Stimulated activated CD8-positive, alpha-beta memory T cell treated with anti-CD3 and anti-CD28 coated beads, Interleukin-12 subunit alpha, Interleukin-12 subunit beta, amount 100 ng/mL, for 24 hours (primary cell): ENCODE measurements around the gene SDHD.

Experiments used
- DNase-seq: peaks from one replicate; pipeline ENCODE4 v3.0.0-alpha.2; 2020; ENCODE audit errors: extremely low read depth

SDHD gene

DNA sequence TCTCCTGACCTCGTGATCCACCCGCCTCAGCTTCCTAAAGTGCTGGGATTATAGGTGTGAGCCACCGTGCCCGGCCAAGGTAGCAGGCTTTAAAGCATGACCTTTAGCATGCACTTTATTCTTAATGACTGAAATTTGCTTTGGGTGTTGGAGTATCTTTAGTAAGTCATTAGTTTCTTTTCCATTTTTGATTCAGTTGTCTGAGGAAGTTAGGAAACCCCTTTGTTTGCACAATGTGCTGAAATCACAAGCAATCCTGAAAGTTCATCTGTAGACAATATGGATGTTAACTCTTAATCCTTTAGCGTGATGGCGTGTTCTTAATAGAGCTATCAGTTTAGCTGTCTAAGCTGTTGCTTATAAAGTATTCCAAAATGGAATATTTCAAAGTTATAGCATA is 16.8 kb downstream of the SDHD start:
- no peak for DNase-seq

- DNase-seq = no peak
These were observed 19.4 kb downstream of the SDHD start for GRCh38 chr11:112106070-112106469.

DNA sequence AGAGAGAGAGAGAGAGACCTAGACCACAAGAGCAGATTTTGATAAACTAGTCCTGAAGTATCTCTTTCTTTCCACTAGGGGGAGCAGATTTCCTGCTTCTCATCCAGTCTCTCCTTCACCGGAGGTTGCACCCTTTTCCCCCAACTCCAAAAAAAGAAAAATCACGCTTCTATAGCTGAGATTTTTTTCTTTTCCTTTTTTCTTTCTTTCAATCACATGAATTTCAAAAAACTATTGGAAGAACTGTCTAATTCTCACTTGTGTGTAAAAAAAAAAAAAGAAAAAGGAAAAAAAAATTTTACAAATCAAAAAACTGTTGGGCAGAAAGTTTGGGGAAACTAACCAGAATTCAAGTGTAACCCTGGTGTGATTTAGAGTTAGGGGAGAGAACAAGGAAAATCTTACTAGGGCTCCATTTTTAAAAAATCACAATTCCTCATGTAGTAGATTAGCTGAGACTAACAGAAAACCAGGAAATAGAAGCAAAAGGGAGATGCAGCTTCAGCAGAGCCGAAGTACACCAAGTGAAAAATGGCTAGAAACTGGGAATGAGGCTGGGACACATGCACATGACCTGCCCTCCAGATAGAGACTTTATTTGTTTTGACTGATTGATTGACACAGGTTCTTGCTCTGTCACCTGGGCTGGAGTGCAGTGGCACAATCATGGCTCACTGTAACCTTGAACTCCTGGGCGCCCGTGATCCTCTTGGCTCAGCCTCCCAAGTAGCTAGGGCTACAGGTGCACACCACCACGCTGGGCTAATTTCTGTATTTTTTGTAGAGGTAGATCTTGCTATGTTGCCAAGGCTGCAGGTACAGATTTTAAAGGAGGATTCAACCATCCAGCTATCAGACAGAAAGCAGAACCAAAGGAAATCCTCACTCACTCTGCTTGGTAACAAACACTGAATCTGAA is 27.1 kb downstream of the SDHD start:
- DNase-seq = no peak

- no peak for DNase-seq
These were observed 27.8 kb downstream of the SDHD start for GRCh38 chr11:112114460-112114859.

DNA sequence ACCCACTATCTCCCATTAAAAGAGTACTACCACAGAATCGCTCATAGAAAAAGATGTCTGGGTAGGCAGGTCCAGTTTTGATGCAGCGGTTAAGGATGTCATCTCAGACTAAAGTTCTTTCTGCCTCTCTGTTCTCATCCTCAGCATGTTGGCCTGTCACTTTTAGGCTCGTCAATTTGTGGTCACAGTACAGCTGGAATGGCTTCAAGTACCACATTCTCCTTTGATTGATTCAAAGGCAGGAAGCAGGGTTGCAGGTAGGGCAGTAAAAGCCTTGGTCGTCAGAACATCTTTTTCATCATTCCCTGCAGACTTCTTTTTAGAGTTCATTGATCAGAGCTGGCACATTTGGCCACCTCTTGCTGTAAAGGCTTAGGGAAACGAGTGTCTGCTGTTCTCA is 28.7 kb downstream of the SDHD start:
- DNase-seq = no peak

GRCh38 chr11:112118176-112118575 is 31.5 kb downstream of the SDHD start:
- DNase-seq = no peak

GRCh38 chr11:112121981-112122615 is 35.4 kb downstream of the SDHD start:
- DNase-seq = no peak

DNA sequence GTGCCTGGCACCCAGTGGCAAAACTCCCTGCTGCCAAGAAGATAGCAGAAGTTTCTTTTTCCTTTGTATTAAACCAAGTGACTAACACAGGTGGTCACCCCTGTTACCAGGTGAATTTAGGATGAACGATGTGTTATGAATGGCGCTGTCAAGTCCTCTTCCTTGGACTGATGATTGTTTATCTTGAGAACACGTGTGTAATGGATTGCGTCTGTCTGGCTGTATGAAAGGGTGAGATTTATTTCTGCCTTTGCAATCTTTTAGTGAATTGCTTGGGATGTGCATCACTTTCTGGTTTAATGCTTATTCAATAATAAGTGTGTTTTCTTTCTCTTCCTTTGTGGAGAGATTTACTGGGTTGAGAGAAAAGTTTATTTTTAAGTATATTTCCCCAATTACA is 36.5 kb downstream of the SDHD start:
- no peak for DNase-seq

- DNase-seq = no peak
These were observed 40.4 kb downstream of the SDHD start for GRCh38 chr11:112127056-112127455.

DNA sequence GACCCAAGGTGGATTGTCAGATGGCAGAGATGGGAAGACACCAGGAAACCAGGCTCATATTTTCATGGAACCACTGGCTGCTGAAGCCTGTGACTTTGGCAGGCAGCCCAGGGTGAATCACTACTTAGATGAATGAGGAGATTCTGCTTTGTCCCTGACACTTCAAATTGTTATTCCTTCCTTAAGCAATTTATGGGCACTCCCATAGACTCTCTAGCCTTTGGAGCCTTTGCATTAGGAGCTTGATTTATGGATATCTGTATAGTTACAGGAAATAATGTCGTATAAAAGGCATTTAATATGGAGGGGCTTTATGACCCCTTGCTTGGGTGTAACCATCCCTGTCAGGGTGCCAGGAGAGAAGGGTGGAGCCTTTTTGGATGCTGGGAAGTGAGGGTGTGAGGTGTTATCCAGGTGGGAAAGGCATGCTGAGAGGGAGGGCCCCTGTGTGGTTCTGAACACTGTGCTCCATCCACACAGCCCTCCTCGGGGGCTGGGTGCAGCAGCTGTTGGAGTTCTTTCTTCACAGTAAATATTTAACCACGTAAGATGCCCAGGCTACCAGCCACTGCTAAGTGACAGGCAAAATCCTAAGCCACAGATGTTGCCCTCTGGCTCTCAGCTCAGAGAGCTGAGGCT is 41.9 kb downstream of the SDHD start:
- DNase-seq = no peak

DNA sequence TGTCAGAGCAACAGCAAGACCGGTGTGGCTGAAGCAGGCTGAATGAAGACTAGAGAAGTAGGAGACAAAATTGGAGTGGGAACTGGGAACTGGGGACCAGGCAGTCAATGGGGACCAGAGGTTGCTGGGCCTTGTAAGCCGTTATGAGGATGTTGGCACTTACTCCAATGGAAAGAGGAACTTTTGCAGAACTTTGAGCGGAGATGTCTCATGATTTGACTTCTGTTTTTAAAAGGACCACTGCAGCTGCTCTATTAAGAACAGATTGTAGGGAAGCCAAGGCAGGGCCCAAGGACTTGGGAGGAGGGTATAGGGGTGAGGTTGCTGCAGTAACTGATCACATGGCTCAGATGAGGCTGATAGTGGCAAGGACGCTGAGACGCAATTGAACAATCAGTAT is 43.0 kb downstream of the SDHD start:
- DNase-seq = no peak

GRCh38 chr11:112132737-112133136 is 46.1 kb downstream of the SDHD start:
- no peak for DNase-seq

- no peak for DNase-seq
These were observed 47.8 kb downstream of the SDHD start for GRCh38 chr11:112134473-112134872.

- no peak for DNase-seq
These were observed 56.9 kb downstream of the SDHD start for GRCh38 chr11:112143597-112143996.
